Measurements from ENCODE around the gene ANKRD7.
A peak's percentile ranks its signal among the peaks of the same experiment; 100 is the strongest.

The ANKRD7 gene

DNA sequence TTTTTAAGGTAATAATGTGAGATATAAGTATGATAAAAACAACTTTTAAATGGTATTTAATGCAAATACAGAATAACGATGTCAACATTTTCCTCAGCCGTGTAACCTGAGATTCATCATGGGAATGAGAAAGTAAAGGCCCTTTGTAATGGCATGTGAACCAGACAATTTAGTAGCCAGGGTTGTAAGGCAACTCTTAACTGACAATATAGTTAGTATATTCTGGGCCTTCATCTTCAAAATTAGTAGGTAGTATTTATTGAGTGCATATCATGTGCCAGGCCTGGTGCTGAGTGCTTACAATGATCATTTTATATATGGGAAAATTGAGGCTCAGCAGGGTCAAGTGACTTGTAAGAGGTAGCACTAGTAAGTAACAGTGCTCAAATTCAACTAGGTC, 29.9 kb upstream of the ANKRD7 start:
- Histone ChIP-seq H3K4me3 (ENCODE audit: low read depth in 1 of 2, low read length in 2 of 2) (no peak overlapping the region), H3K9me3 (ENCODE audit: insufficient read depth, low read length, severe bottlenecking) (no peaks in the 10 kb centered on the region), H2AFZ (ENCODE audit: low read depth, low read length) (no peak overlapping the region), H3K36me3 (ENCODE audit: insufficient read depth, low read length) (peaks cover 43% of the 10 kb centered on the region), H3K9ac (ENCODE audit: low read depth, low read length) (no peak overlapping the region), H4K20me1 (ENCODE audit: insufficient read depth, low read length) (no peaks in the 10 kb centered on the region; the same call in 1 of the 2 replicates), H3K79me2 (ENCODE audit: insufficient read depth, low read length) (peaks cover 6% of the 10 kb centered on the region; the same call in 1 of the 2 replicates), H3K4me2 (ENCODE audit: insufficient read depth, low read length) (no peak overlapping the region), H3K27me3 (ENCODE audit: insufficient read depth, low read length, poor library complexity) (no peaks in the 10 kb centered on the region), H3K4me1 (ENCODE audit: insufficient read depth, low read length) (no peaks in the 10 kb centered on the region), H3K27ac (ENCODE audit: low read length) (no peak overlapping the region)
- no peak for ATAC-seq (ENCODE audit: insufficient read depth, low read depth)
- DNase-seq, result no peak
- TF ChIP-seq, protein P1, sequence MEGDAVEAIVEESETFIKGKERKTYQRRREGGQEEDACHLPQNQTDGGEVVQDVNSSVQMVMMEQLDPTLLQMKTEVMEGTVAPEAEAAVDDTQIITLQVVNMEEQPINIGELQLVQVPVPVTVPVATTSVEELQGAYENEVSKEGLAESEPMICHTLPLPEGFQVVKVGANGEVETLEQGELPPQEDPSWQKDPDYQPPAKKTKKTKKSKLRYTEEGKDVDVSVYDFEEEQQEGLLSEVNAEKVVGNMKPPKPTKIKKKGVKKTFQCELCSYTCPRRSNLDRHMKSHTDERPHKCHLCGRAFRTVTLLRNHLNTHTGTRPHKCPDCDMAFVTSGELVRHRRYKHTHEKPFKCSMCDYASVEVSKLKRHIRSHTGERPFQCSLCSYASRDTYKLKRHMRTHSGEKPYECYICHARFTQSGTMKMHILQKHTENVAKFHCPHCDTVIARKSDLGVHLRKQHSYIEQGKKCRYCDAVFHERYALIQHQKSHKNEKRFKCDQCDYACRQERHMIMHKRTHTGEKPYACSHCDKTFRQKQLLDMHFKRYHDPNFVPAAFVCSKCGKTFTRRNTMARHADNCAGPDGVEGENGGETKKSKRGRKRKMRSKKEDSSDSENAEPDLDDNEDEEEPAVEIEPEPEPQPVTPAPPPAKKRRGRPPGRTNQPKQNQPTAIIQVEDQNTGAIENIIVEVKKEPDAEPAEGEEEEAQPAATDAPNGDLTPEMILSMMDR (IDR thresholded peaks at IDR 0.05; ENCODE audit: borderline replicate concordance, extremely low read depth, low read length, poor library complexity, severe bottlenecking), result no peak
- no peak for TF ChIP-seq EZH2 (IDR thresholded peaks at IDR 0.05; ENCODE audit: borderline replicate concordance, low read depth, low read length, severe bottlenecking)

GRCh38 chr7:118195837-118196474, 28.5 kb upstream of the ANKRD7 start:
- Histone ChIP-seq H2AFZ (ENCODE audit: low read depth, low read length) (no peak overlapping the region), H3K79me2 (ENCODE audit: insufficient read depth, low read length) (no peaks in the 10 kb centered on the region), H3K27me3 (ENCODE audit: insufficient read depth, low read length, poor library complexity) (no peaks in the 10 kb centered on the region), H3K27ac (ENCODE audit: low read length) (no peak overlapping the region), H3K9me3 (ENCODE audit: insufficient read depth, low read length, severe bottlenecking) (no peaks in the 10 kb centered on the region), H3K4me1 (ENCODE audit: insufficient read depth, low read length) (no peaks in the 10 kb centered on the region), H3K36me3 (ENCODE audit: insufficient read depth, low read length) (peaks cover 30% of the 10 kb centered on the region), H3K9ac (ENCODE audit: low read depth, low read length) (no peak overlapping the region), H3K4me3 (ENCODE audit: low read depth in 1 of 2, low read length in 2 of 2) (no peak overlapping the region), H3K4me2 (ENCODE audit: insufficient read depth, low read length) (no peak overlapping the region), H4K20me1 (ENCODE audit: insufficient read depth, low read length) (no peaks in the 10 kb centered on the region; the same call in 1 of the 2 replicates)
- DNase-seq (peak; percentile 67), ATAC-seq (ENCODE audit: insufficient read depth, low read depth) (peak; percentile 86)
- no peak for TF ChIP-seq EZH2 (IDR thresholded peaks at IDR 0.05; ENCODE audit: borderline replicate concordance, low read depth, low read length, severe bottlenecking)
- TF ChIP-seq, protein P1 (IDR thresholded peaks at IDR 0.05; ENCODE audit: borderline replicate concordance, extremely low read depth, low read length, poor library complexity, severe bottlenecking), result peak; percentile 80

DNA sequence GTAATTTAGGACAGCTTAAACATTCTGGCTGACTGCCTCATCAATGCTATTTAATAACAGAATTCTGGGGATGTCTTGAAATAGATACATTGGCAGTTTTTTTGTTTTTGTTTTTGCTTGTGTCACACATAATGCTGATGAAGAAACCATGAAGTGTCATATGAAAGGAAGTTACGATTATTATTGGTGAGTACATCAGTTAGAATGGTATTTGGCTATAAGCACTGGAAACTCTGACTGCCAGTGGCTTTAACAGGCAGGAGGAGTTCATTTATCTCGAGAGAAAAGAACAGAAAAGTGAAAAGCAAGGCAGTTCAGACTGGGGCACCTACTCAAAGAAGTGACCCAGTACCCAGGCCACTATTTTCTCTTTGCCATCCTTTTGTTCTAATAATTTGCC, 22.4 kb upstream of the ANKRD7 start:
- H3K9me3 ChIP-seq (ENCODE audit: insufficient read depth, low read length, severe bottlenecking), result no peaks in the 10 kb centered on the region
- no peak for DNase-seq

More for the DNA sequence above, 22.4 kb upstream of the ANKRD7 start:
- H3K9ac ChIP-seq (ENCODE audit: low read depth, low read length), result no peak overlapping the region
- no peak overlapping the region for H3K27ac ChIP-seq (ENCODE audit: low read length)
- no peaks in the 10 kb centered on the region for H3K4me1 ChIP-seq (ENCODE audit: insufficient read depth, low read length)
- no peaks in the 10 kb centered on the region for H4K20me1 ChIP-seq (ENCODE audit: insufficient read depth, low read length)
- no peak for ATAC-seq (ENCODE audit: insufficient read depth, low read depth)
- no peaks in the 10 kb centered on the region for H3K27me3 ChIP-seq (ENCODE audit: insufficient read depth, low read length, poor library complexity)
- H3K36me3 ChIP-seq (ENCODE audit: insufficient read depth, low read length), result no peaks in the 10 kb centered on the region
- H3K4me3 ChIP-seq (ENCODE audit: low read depth in 1 of 2, low read length in 2 of 2), result no peak overlapping the region
- H3K79me2 ChIP-seq (ENCODE audit: insufficient read depth, low read length), result no peaks in the 10 kb centered on the region
- TF ChIP-seq, protein P1 (IDR thresholded peaks at IDR 0.05; ENCODE audit: borderline replicate concordance, extremely low read depth, low read length, poor library complexity, severe bottlenecking), result no peak
- TF ChIP-seq EZH2 (IDR thresholded peaks at IDR 0.05; ENCODE audit: borderline replicate concordance, low read depth, low read length, severe bottlenecking), result no peak
- no peak overlapping the region for H2AFZ ChIP-seq (ENCODE audit: low read depth, low read length)
- no peak overlapping the region for H3K4me2 ChIP-seq (ENCODE audit: insufficient read depth, low read length)

Data from DND-41 (cell line).